ENCODE measurements around the gene GJA5.

GRCh38 chr1:147738739-147739476 lies 21.5 kb downstream of the GJA5 start:
- TF ChIP-seq, protein P1, sequence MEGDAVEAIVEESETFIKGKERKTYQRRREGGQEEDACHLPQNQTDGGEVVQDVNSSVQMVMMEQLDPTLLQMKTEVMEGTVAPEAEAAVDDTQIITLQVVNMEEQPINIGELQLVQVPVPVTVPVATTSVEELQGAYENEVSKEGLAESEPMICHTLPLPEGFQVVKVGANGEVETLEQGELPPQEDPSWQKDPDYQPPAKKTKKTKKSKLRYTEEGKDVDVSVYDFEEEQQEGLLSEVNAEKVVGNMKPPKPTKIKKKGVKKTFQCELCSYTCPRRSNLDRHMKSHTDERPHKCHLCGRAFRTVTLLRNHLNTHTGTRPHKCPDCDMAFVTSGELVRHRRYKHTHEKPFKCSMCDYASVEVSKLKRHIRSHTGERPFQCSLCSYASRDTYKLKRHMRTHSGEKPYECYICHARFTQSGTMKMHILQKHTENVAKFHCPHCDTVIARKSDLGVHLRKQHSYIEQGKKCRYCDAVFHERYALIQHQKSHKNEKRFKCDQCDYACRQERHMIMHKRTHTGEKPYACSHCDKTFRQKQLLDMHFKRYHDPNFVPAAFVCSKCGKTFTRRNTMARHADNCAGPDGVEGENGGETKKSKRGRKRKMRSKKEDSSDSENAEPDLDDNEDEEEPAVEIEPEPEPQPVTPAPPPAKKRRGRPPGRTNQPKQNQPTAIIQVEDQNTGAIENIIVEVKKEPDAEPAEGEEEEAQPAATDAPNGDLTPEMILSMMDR (IDR thresholded peaks at IDR 0.05), result no peak
- TF ChIP-seq POLR2A (IDR thresholded peaks at IDR 0.05; ENCODE audit: low read length), result no peak
- no peak for TF ChIP-seq RAD21 (conservative IDR thresholded peaks at IDR 0.05 in 1 of 2, IDR thresholded peaks at IDR 0.05 in 1 of 2)
- TF ChIP-seq RNF2 (IDR thresholded peaks at IDR 0.05; ENCODE audit: borderline replicate concordance, low read depth), result no peak
- no peak for TF ChIP-seq EP300 (IDR thresholded peaks at IDR 0.05)
- TF ChIP-seq JUN (IDR thresholded peaks at IDR 0.05), result no peak
- TF ChIP-seq, protein P2, sequence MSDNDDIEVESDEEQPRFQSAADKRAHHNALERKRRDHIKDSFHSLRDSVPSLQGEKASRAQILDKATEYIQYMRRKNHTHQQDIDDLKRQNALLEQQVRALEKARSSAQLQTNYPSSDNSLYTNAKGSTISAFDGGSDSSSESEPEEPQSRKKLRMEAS (IDR thresholded peaks at IDR 0.05), result no peak
- TF ChIP-seq CEBPB (IDR thresholded peaks at IDR 0.05), result no peak

Measured in A549 (cell line).